GM12878 (cell line): Measurements from ENCODE around the gene SPN. TPM values are rescaled to one million over a fixed set of nuclear protein-coding genes. Genes with fewer than 3 reads are reported as not detected.

ENCODE experiments used
- DPF2 ChIP-seq: fragments of 450-650 bp; IDR thresholded peaks from 2 replicates; pipeline ENCODE4 v1.6.1; 2017; ENCODE audit warnings: mild to moderate bottlenecking
- LARP7 ChIP-seq: fragments of 450-650 bp; IDR thresholded peaks from 2 replicates; pipeline ENCODE4 v1.6.1; 2017; ENCODE audit warnings: mild to moderate bottlenecking
- RAD51 ChIP-seq: fragments of 450-650 bp; IDR thresholded peaks from 2 replicates; pipeline ENCODE4 v1.6.1; 2016; ENCODE audit warnings: moderate library complexity, mild to moderate bottlenecking, inconsistent platforms
- RBBP5 ChIP-seq: fragments of 200-600 bp; sonication (generic); conservative IDR thresholded peaks from 2 replicates; pipeline ENCODE4 v1.6.1; 2016
- RFX5 ChIP-seq: IDR thresholded peaks from 2 replicates; pipeline ENCODE4 v1.6.1; 2011; ENCODE audit warnings: low read depth, low read length, improper control_type of control experiment
- RUNX3 ChIP-seq: IDR thresholded peaks from 2 replicates; pipeline ENCODE4 v1.6.1; 2012; ENCODE audit warnings: low read length, inconsistent platforms
- ZNF207 ChIP-seq: fragments of 450-650 bp; IDR thresholded peaks from 2 replicates; pipeline ENCODE4 v1.6.1; 2014; ENCODE audit warnings: antibody characterized with exemption, mild to moderate bottlenecking, borderline replicate concordance
- ZNF274 ChIP-seq: IDR thresholded peaks from one replicate; pipeline ENCODE4 v1.8.0; 2011; ENCODE audit not compliant: insufficient read length, insufficient read depth
- ZNF384 ChIP-seq: IDR thresholded peaks from 2 replicates; pipeline ENCODE4 v1.6.1; 2012; ENCODE audit warnings: low read depth, mild to moderate bottlenecking, low read length, improper control_type of control experiment, borderline replicate concordance
- polyA plus RNA-seq, 11 experiments: library from polyadenylated mRNA; depleted of rRNA in 4 of 11; unstranded in 6 of 11; stranded (reverse) in 5 of 11; fragments of >200 nt; fragmentation: Nextera tagmentation in 4 of 11; fragmentation: Illumina TruSeq in 1 of 11; extraction: Ambion mirVana in 4 of 11; extraction: Trizol in 1 of 11; gene quantifications; 1 replicate in 1 of 11; 2 replicates in 10 of 11; pipeline versions ENCODE4 v1.2.1 to v1.2.3, GENCODE V29; 2011 to 2016; ENCODE audit warnings: inconsistent platforms in 2 of 11, missing spikeins in 2 of 11, low read depth in 1 of 11
- total RNA-seq, 4 experiments: library from RNA; depleted of rRNA in 3 of 4; stranded (reverse); fragments of >200 nt in 3 of 4; fragmentation: Illumina TruSeq in 1 of 4; extraction: Trizol in 1 of 4; gene quantifications; 2 replicates each; pipeline versions ENCODE4 v1.2.1 to v1.2.3, GENCODE V29; 2013 to 2021
- TF ChIP-seq, protein P1 (sequence below): fragments of 450-650 bp; IDR thresholded peaks from 2 replicates; pipeline ENCODE4 v1.6.1; 2017; ENCODE audit warnings: borderline replicate concordance
- TF ChIP-seq, protein P2 (sequence below): fragments of 450-650 bp; IDR thresholded peaks from 2 replicates; pipeline ENCODE4 v1.6.1; 2016; ENCODE audit warnings: mild to moderate bottlenecking, moderate library complexity, borderline replicate concordance
- TF ChIP-seq, protein P3 (sequence below): fragments of 450-650 bp; formaldehyde crosslinking; IDR thresholded peaks from 2 replicates; pipeline ENCODE4 v1.4.0; 2022; ENCODE audit warnings: mild to moderate bottlenecking, moderate library complexity
- TF ChIP-seq, protein P4 (sequence below): fragments of 450-650 bp; formaldehyde crosslinking; IDR thresholded peaks from 2 replicates; pipeline ENCODE4 v1.5.0; 2022; ENCODE audit warnings: mild to moderate bottlenecking, missing genetic modification characterization
- TF ChIP-seq, protein P5 (sequence below): fragments of 450-650 bp; conservative IDR thresholded peaks from 2 replicates; pipeline ENCODE4 v1.6.1; 2017; ENCODE audit warnings: mild to moderate bottlenecking, moderate library complexity

Gene SPN
- total and polyA plus RNA-seq, 10 of the 15 experiments (the other 5 are each of a cell fraction or from before 2014, with no cell fraction given) = 16.2 to 173 (median 92.7) TPM

DNA sequence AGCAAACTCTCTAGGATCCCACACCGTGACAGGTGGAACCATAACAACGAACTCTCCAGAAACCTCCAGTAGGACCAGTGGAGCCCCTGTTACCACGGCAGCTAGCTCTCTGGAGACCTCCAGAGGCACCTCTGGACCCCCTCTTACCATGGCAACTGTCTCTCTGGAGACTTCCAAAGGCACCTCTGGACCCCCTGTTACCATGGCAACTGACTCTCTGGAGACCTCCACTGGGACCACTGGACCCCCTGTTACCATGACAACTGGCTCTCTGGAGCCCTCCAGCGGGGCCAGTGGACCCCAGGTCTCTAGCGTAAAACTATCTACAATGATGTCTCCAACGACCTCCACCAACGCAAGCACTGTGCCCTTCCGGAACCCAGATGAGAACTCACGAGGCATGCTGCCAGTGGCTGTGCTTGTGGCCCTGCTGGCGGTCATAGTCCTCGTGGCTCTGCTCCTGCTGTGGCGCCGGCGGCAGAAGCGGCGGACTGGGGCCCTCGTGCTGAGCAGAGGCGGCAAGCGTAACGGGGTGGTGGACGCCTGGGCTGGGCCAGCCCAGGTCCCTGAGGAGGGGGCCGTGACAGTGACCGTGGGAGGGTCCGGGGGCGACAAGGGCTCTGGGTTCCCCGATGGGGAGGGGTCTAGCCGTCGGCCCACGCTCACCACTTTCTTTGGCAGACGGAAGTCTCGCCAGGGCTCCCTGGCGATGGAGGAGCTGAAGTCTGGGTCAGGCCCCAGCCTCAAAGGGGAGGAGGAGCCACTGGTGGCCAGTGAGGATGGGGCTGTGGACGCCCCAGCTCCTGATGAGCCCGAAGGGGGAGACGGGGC is 1.3 kb downstream of the SPN start (continued):
- TF ChIP-seq, protein P1, sequence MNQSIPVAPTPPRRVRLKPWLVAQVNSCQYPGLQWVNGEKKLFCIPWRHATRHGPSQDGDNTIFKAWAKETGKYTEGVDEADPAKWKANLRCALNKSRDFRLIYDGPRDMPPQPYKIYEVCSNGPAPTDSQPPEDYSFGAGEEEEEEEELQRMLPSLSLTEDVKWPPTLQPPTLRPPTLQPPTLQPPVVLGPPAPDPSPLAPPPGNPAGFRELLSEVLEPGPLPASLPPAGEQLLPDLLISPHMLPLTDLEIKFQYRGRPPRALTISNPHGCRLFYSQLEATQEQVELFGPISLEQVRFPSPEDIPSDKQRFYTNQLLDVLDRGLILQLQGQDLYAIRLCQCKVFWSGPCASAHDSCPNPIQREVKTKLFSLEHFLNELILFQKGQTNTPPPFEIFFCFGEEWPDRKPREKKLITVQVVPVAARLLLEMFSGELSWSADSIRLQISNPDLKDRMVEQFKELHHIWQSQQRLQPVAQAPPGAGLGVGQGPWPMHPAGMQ = no peak
- no peak; the same call in 1 of the 2 replicates for TF ChIP-seq ZNF207
- TF ChIP-seq ZNF384 = no peak
- TF ChIP-seq, protein P2, sequence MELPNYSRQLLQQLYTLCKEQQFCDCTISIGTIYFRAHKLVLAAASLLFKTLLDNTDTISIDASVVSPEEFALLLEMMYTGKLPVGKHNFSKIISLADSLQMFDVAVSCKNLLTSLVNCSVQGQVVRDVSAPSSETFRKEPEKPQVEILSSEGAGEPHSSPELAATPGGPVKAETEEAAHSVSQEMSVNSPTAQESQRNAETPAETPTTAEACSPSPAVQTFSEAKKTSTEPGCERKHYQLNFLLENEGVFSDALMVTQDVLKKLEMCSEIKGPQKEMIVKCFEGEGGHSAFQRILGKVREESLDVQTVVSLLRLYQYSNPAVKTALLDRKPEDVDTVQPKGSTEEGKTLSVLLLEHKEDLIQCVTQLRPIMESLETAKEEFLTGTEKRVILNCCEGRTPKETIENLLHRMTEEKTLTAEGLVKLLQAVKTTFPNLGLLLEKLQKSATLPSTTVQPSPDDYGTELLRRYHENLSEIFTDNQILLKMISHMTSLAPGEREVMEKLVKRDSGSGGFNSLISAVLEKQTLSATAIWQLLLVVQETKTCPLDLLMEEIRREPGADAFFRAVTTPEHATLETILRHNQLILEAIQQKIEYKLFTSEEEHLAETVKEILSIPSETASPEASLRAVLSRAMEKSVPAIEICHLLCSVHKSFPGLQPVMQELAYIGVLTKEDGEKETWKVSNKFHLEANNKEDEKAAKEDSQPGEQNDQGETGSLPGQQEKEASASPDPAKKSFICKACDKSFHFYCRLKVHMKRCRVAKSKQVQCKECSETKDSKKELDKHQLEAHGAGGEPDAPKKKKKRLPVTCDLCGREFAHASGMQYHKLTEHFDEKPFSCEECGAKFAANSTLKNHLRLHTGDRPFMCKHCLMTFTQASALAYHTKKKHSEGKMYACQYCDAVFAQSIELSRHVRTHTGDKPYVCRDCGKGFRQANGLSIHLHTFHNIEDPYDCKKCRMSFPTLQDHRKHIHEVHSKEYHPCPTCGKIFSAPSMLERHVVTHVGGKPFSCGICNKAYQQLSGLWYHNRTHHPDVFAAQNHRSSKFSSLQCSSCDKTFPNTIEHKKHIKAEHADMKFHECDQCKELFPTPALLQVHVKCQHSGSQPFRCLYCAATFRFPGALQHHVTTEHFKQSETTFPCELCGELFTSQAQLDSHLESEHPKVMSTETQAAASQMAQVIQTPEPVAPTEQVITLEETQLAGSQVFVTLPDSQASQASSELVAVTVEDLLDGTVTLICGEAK = peak; percentile 64; the same call in 1 of the 2 replicates
- TF ChIP-seq, protein P3, sequence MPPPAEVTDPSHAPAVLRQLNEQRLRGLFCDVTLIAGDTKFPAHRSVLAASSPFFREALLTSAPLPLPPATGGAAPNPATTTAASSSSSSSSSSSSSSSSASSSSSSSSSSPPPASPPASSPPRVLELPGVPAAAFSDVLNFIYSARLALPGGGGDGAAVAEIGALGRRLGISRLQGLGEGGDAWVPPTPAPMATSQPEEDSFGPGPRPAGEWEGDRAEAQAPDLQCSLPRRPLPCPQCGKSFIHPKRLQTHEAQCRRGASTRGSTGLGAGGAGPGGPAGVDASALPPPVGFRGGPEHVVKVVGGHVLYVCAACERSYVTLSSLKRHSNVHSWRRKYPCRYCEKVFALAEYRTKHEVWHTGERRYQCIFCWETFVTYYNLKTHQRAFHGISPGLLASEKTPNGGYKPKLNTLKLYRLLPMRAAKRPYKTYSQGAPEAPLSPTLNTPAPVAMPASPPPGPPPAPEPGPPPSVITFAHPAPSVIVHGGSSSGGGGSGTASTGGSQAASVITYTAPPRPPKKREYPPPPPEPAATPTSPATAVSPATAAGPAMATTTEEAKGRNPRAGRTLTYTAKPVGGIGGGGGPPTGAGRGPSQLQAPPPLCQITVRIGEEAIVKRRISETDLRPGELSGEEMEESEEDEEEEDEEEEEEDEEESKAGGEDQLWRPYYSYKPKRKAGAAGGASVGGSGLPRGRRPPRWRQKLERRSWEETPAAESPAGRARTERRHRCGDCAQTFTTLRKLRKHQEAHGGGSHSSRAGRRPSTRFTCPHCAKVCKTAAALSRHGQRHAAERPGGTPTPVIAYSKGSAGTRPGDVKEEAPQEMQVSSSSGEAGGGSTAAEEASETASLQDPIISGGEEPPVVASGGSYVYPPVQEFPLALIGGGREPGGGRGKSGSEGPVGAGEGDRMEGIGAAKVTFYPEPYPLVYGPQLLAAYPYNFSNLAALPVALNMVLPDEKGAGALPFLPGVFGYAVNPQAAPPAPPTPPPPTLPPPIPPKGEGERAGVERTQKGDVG (CRISPR knock-in tag) = no peak
- peak; percentile 83 for TF ChIP-seq RFX5
- no peak for TF ChIP-seq RAD51
- TF ChIP-seq LARP7 = peak; percentile 5
- TF ChIP-seq RBBP5 = no peak
- peak; percentile 29; the same call in 1 of the 2 replicates for TF ChIP-seq DPF2
- TF ChIP-seq, protein P4, sequence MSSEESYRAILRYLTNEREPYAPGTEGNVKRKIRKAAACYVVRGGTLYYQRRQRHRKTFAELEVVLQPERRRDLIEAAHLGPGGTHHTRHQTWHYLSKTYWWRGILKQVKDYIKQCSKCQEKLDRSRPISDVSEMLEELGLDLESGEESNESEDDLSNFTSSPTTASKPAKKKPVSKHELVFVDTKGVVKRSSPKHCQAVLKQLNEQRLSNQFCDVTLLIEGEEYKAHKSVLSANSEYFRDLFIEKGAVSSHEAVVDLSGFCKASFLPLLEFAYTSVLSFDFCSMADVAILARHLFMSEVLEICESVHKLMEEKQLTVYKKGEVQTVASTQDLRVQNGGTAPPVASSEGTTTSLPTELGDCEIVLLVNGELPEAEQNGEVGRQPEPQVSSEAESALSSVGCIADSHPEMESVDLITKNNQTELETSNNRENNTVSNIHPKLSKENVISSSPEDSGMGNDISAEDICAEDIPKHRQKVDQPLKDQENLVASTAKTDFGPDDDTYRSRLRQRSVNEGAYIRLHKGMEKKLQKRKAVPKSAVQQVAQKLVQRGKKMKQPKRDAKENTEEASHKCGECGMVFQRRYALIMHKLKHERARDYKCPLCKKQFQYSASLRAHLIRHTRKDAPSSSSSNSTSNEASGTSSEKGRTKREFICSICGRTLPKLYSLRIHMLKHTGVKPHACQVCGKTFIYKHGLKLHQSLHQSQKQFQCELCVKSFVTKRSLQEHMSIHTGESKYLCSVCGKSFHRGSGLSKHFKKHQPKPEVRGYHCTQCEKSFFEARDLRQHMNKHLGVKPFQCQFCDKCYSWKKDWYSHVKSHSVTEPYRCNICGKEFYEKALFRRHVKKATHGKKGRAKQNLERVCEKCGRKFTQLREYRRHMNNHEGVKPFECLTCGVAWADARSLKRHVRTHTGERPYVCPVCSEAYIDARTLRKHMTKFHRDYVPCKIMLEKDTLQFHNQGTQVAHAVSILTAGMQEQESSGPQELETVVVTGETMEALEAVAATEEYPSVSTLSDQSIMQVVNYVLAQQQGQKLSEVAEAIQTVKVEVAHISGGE = no peak
- no peak for TF ChIP-seq ZNF274
- TF ChIP-seq RUNX3 = peak; percentile 11
- TF ChIP-seq, protein P5, sequence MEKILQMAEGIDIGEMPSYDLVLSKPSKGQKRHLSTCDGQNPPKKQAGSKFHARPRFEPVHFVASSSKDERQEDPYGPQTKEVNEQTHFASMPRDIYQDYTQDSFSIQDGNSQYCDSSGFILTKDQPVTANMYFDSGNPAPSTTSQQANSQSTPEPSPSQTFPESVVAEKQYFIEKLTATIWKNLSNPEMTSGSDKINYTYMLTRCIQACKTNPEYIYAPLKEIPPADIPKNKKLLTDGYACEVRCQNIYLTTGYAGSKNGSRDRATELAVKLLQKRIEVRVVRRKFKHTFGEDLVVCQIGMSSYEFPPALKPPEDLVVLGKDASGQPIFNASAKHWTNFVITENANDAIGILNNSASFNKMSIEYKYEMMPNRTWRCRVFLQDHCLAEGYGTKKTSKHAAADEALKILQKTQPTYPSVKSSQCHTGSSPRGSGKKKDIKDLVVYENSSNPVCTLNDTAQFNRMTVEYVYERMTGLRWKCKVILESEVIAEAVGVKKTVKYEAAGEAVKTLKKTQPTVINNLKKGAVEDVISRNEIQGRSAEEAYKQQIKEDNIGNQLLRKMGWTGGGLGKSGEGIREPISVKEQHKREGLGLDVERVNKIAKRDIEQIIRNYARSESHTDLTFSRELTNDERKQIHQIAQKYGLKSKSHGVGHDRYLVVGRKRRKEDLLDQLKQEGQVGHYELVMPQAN = peak; percentile 63; the same call in 1 of the 2 replicates
